ENCODE data around the gene NDUFS7.

NDUFS7 gene

DNA sequence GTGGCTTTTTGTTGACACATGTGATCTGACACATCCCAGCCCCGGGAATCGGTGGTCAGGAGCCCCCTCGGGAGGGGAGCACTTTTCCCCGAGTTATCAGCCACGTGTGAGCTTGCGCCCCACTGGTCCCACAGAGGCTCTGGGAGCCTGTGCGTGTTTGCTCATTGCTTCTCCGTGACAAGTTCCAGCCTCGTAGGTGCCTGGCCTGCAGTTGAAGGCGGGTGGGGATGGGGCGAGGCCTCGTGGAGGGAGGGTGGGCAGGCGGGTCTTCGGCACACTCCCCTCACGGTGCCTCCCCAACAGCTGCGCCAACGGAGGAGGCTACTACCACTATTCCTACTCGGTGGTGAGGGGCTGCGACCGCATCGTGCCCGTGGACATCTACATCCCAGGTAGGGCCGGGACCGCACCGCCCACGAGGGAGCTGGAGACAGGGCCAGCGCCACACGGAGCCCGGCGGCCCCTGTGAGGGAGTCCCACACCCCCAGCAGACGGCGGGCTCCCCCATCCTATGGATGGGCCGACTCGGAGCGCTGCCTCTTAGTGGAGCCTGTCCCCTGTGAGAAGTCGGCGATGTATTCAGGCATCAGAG lies 9.3 kb downstream of the NDUFS7 start:
- Histone ChIP-seq H3K4me2 (ENCODE audit: low read length) (no peak overlapping the region), H3K9me3 (ENCODE audit: control insufficient read depth, low read length) (no peaks in the 10 kb centered on the region), H3K36me3 (ENCODE audit: control insufficient read depth, insufficient read depth, low read length) (no peaks in the 10 kb centered on the region), H3K4me3 (ENCODE audit: low read depth, low read length) (no peak overlapping the region), H3K79me2 (no peaks in the 10 kb centered on the region), H2AFZ (no peak overlapping the region), H3K27ac (no peak overlapping the region), H3K4me1 (no peaks in the 10 kb centered on the region), H3K27me3 (ENCODE audit: control insufficient read depth, insufficient read depth, low read length) (no peaks in the 10 kb centered on the region), H3K9ac (no peak overlapping the region)
- TF ChIP-seq, protein P1, sequence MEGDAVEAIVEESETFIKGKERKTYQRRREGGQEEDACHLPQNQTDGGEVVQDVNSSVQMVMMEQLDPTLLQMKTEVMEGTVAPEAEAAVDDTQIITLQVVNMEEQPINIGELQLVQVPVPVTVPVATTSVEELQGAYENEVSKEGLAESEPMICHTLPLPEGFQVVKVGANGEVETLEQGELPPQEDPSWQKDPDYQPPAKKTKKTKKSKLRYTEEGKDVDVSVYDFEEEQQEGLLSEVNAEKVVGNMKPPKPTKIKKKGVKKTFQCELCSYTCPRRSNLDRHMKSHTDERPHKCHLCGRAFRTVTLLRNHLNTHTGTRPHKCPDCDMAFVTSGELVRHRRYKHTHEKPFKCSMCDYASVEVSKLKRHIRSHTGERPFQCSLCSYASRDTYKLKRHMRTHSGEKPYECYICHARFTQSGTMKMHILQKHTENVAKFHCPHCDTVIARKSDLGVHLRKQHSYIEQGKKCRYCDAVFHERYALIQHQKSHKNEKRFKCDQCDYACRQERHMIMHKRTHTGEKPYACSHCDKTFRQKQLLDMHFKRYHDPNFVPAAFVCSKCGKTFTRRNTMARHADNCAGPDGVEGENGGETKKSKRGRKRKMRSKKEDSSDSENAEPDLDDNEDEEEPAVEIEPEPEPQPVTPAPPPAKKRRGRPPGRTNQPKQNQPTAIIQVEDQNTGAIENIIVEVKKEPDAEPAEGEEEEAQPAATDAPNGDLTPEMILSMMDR (IDR thresholded peaks at IDR 0.05): no peak

DNA sequence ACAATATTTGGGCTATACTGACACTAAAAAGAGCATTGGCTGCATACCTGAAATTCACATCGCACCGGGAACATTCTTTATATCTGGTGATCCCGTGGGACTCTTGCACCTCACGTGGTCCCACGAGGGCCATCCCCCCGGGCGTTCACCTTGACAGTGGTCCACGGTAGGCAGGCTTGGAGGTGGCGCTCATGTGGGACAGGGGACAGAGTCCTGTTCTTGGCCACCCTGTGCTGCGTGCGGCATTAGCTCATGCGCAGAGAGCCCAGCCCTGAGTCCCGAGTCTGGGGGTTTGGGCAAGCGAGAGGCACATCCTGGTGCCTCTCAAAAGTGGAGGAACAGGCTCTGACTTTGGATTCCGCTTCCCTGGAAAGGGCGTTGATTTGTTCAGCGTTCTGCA lies 10.1 kb downstream of the NDUFS7 start:
- TF ChIP-seq, protein P1 (IDR thresholded peaks at IDR 0.05): no peak
- H3K27me3 ChIP-seq (ENCODE audit: control insufficient read depth, insufficient read depth, low read length): no peaks in the 10 kb centered on the region
- no peaks in the 10 kb centered on the region for H3K9me3 ChIP-seq (ENCODE audit: control insufficient read depth, low read length)
- H3K9ac ChIP-seq: no peak overlapping the region
- H3K4me1 ChIP-seq: no peaks in the 10 kb centered on the region
- H3K27ac ChIP-seq: no peak overlapping the region
- no peak overlapping the region for H3K4me2 ChIP-seq (ENCODE audit: low read length)
- H3K4me3 ChIP-seq (ENCODE audit: low read depth, low read length): no peak overlapping the region
- no peak overlapping the region for H2AFZ ChIP-seq
- H3K36me3 ChIP-seq (ENCODE audit: control insufficient read depth, insufficient read depth, low read length): no peaks in the 10 kb centered on the region
- H3K79me2 ChIP-seq: no peaks in the 10 kb centered on the region

- no peaks in the 10 kb centered on the region for H3K27me3 ChIP-seq (ENCODE audit: control insufficient read depth, insufficient read depth, low read length)
- no peak overlapping the region for H3K9ac ChIP-seq
- no peak overlapping the region for H3K4me2 ChIP-seq (ENCODE audit: low read length)
- H2AFZ ChIP-seq: no peak overlapping the region
- H3K36me3 ChIP-seq (ENCODE audit: control insufficient read depth, insufficient read depth, low read length): no peaks in the 10 kb centered on the region
- no peak overlapping the region for H3K4me3 ChIP-seq (ENCODE audit: low read depth, low read length)
- H3K9me3 ChIP-seq (ENCODE audit: control insufficient read depth, low read length): no peaks in the 10 kb centered on the region
- no peaks in the 10 kb centered on the region for H3K4me1 ChIP-seq
- TF ChIP-seq, protein P1 (IDR thresholded peaks at IDR 0.05): no peak
- no peak overlapping the region for H3K27ac ChIP-seq
- H3K79me2 ChIP-seq: no peaks in the 10 kb centered on the region
Measured at GRCh38 chr19:1394252-1395193, 10.8 kb downstream of the NDUFS7 start.

DNA sequence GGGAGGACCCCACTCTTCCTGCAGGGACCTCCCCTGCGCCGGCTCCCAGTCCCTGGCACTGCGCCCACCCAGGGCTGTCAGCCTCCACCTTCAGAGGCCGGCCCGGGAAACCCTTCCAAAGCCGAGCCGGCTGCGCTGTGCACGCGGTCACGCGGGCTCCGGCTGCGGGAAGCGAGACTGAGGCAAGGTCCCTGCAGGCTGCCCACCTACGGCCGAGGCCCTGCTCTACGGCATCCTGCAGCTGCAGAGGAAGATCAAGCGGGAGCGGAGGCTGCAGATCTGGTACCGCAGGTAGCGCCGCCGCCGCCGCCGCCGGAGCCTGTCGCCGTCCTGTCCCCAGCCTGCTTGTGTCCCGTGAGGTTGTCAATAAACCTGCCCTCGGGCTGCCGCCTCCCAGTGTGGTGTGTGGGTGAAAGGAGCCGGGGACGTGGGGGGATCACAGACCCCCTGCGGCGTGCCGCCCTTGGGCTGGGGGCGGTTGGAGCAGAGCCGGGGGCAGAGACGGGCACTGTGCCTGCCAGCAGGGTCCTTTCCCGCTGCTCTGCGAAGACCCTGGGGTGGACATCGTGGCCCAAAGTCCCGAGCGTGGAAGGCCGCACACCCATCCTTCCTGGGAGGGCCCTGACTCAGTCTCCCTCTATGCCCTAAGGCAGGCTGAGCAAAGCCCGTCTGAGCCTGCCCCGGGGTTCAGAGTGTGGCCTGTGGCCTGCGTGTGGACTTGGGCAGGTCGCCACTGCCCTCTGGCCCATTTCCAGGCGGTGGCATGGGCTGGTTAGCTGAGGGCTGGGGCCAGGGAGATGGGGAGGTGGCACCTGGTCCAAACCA lies 11.7 kb downstream of the NDUFS7 start:
- Histone ChIP-seq H3K9ac (no peak overlapping the region), H3K4me1 (no peaks in the 10 kb centered on the region), H2AFZ (no peak overlapping the region), H3K4me2 (ENCODE audit: low read length) (no peak overlapping the region), H3K79me2 (no peaks in the 10 kb centered on the region), H3K36me3 (ENCODE audit: control insufficient read depth, insufficient read depth, low read length) (no peaks in the 10 kb centered on the region), H3K9me3 (ENCODE audit: control insufficient read depth, low read length) (no peaks in the 10 kb centered on the region), H3K27me3 (ENCODE audit: control insufficient read depth, insufficient read depth, low read length) (no peaks in the 10 kb centered on the region), H3K27ac (no peak overlapping the region), H3K4me3 (ENCODE audit: low read depth, low read length) (no peak overlapping the region)
- TF ChIP-seq, protein P1 (IDR thresholded peaks at IDR 0.05): no peak

Data from parathyroid adenoma (tissue), 2 donors.